ENCODE data around the gene THOC1. TPM values are rescaled to one million over a fixed set of nuclear protein-coding genes. Genes with fewer than 3 reads are reported as not detected.

Gene THOC1
- total and polyA plus RNA-seq, 2 experiments from 2014 or later: 73.0 to 108 TPM

GRCh38 chr18:306608-307255 is 38.9 kb upstream of the THOC1 start:
- TF ChIP-seq CREB1 (CRISPR knock-in tag; IDR thresholded peaks at IDR 0.05; ENCODE audit: low read depth) (no peak), EZH2phosphoT487 (IDR thresholded peaks at IDR 0.05; ENCODE audit: unreplicated experiment) (no peak), POLR2AphosphoS5 (IDR thresholded peaks at IDR 0.05; ENCODE audit: low read depth) (no peak), STAT1 (IDR thresholded peaks at IDR 0.05; ENCODE audit: unreplicated experiment) (no peak), ZNF462 (CRISPR knock-in tag; IDR thresholded peaks at IDR 0.05) (no peak), ZNF114 (CRISPR knock-in tag; IDR thresholded peaks at IDR 0.05) (no peak), EZH2 (IDR thresholded peaks at IDR 0.05; ENCODE audit: low read depth, unreplicated experiment) (no peak), REST (IDR thresholded peaks at IDR 0.05; ENCODE audit: unreplicated experiment) (no peak), ETS1 (IDR thresholded peaks at IDR 0.05) (no peak), ZNF331 (CRISPR knock-in tag; IDR thresholded peaks at IDR 0.05; ENCODE audit: low read depth) (no peak), NANOG (IDR thresholded peaks at IDR 0.05; ENCODE audit: borderline replicate concordance) (no peak), JUNB (IDR thresholded peaks at IDR 0.05; ENCODE audit: unreplicated experiment) (no peak), CTCF (conservative IDR thresholded peaks at IDR 0.05; ENCODE audit: low read depth in 2 of 2) (no peak)

More at GRCh38 chr18:306608-307255, 38.9 kb upstream of the THOC1 start:
- H3K27ac ChIP-seq (ENCODE audit: low read depth): no peak overlapping the region
- peak overlapping the region; percentile 42; the same call in 1 of the 2 replicates for H3K4me2 ChIP-seq
- no peaks in the 10 kb centered on the region for H3K9me2 ChIP-seq (ENCODE audit: insufficient read depth)
- peak overlapping the region; percentile 57 for H2AFZ ChIP-seq
- H3K27me3 ChIP-seq (ENCODE audit: insufficient read depth): no peaks in the 10 kb centered on the region
- H3K36me3 ChIP-seq (ENCODE audit: insufficient read depth): no peaks in the 10 kb centered on the region
- Mint-ChIP-seq H3K27ac (no peak overlapping the region), H3K27me3 (ENCODE audit: insufficient read depth, low read depth, poor library complexity) (peaks cover 6% of the 10 kb centered on the region), H3K4me1 (peaks cover 42% of the 10 kb centered on the region), H3K9me3 (no peaks in the 10 kb centered on the region), H3K4me3 (no peak overlapping the region), H3K36me3 (ENCODE audit: low read depth) (no peaks in the 10 kb centered on the region)
- ATAC-seq: no peak
- H3K4me3 ChIP-seq: no peak overlapping the region
- no peaks in the 10 kb centered on the region for H3K79me2 ChIP-seq (replicated peaks; ENCODE audit: insufficient read depth)
- no peak for DNase-seq (ENCODE audit: low spot score)
- no peaks in the 10 kb centered on the region for H3F3A ChIP-seq (replicated peaks; ENCODE audit: low read depth)
- H3K4me1 ChIP-seq (ENCODE audit: insufficient read depth): peaks cover 25% of the 10 kb centered on the region
- no peaks in the 10 kb centered on the region for H4K20me1 ChIP-seq (replicated peaks; ENCODE audit: insufficient read depth)

Measured in GM23338 (cell line).